Measurements from ENCODE around the gene FRMD5. TPM values are rescaled to one million over a fixed set of nuclear protein-coding genes. Genes with fewer than 3 reads are reported as not detected.

Gene FRMD5
- total RNA-seq, 1 experiment from 2014 or later = 27.2 TPM

DNA sequence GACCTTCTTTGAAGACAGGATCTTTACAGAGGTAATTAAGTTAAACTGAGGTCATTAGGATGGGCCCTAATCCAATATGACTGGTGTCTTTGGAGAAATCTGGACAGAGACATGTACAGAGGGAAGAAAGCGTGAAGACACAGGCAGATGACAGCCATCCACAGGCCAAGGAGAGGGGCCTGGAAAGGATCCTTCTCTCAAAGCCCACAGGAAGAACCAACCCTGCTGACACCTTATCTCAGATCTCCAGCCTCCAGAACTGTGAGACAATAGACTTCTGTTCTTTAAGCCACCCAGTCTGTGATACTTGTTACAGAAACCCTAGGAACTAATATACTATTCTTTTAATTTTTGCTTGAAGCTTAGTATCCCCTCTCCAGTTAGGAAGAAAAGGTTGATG lies 294.1 kb downstream of the FRMD5 start:
- no peaks in the 10 kb centered on the region for H4K20me1 ChIP-seq (ENCODE audit: insufficient read depth)
- no TSS peak for BruUV-seq (replicated peaks)
- H3K9ac ChIP-seq (ENCODE audit: low read length) = no peak overlapping the region
- H3K4me2 ChIP-seq (ENCODE audit: low read length) = no peak overlapping the region
- H3K36me3 ChIP-seq (ENCODE audit: control insufficient read depth in 1 of 2, insufficient read depth in 2 of 2, low read length in 2 of 2) = peaks cover 9 to 10% of the 10 kb centered on the region in 2 experiments; a peak in 2 of 4 replicates
- no peaks in the 10 kb centered on the region for H3K79me2 ChIP-seq (ENCODE audit: insufficient read depth, low read length)
- no peak for TF ChIP-seq EZH2phosphoT487 (IDR thresholded peaks at IDR 0.05; ENCODE audit: borderline replicate concordance)
- ChIA-PET RAD21 (ENCODE audit: low non-redundant PET in 1 of 2, low total read pairs in 2 of 2, uncharacterized antibody in 2 of 2, unreplicated experiment in 2 of 2) (no interaction called here), POLR2A (no interaction called here), CTCF (interaction anchor here (0.5 to 0.7 kb wide), 2 partner anchors 309 to 648 kb away, joined by 3 to 4 read pairs; no protein-coding TSS in a partner anchor)
- no peaks in the 10 kb centered on the region for H3K9me2 ChIP-seq (ENCODE audit: insufficient read depth)
- H3K9me3 ChIP-seq (ENCODE audit: control insufficient read depth in 1 of 2, insufficient read depth in 1 of 2, low read depth in 1 of 2, low read length in 2 of 2) = no peaks in the 10 kb centered on the region
- peaks cover 0 to 7% of the 10 kb centered on the region in 2 experiments; a peak in 2 of 4 replicates for H3K4me1 ChIP-seq (ENCODE audit: control insufficient read depth in 1 of 2, insufficient read depth in 2 of 2, low read length in 2 of 2)
- ATAC-seq = no peak
- H2AFZ ChIP-seq (ENCODE audit: low read depth, low read length, poor library complexity, severe bottlenecking) = no peak overlapping the region
- H3K27ac ChIP-seq (ENCODE audit: low read depth, low read length) = no peak overlapping the region
- intact Hi-C loops (cut with micrococcal nuclease) = loop anchor here (5.0 kb wide), 2 partner anchors 231 to 601 kb away; no protein-coding TSS in a partner anchor
- no peaks in the 10 kb centered on the region for H3K27me3 ChIP-seq (ENCODE audit: insufficient read depth, low read length)
- no peak for DNase-seq (ENCODE audit: low read depth, low spot score)
- no peak overlapping the region for H3K4me3 ChIP-seq (replicated peaks in 1 of 2; ENCODE audit: low read depth in 1 of 2, low read length in 2 of 2)

DNA sequence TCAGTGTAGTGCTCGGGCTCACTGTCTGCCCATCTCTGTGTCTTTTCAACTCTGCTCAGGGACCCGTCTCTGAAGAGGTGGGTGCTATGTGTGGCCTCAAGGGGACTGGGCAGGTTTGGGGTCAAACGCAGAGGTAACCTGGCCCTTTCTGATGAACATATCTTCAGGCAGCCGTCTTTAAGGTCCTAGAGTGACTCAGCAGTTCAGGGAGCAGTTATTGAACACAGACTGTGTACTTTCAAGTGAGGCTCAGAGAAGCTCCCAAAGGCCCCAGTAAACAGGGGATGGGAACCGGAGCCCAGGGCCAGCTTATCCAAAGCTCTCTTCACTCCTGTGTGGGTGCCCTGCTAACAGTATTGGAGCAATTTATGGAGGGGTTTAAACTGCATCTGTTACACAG lies 295.1 kb downstream of the FRMD5 start:
- intact Hi-C loops (cut with micrococcal nuclease) = loop anchor here (5.0 kb wide), 2 partner anchors 232 to 602 kb away; no protein-coding TSS in a partner anchor
- ChIA-PET RAD21 (ENCODE audit: low non-redundant PET in 1 of 2, low total read pairs in 2 of 2, uncharacterized antibody in 2 of 2, unreplicated experiment in 2 of 2) (no interaction called here), CTCF (no interaction called here), POLR2A (no interaction called here)
- Histone ChIP-seq H3K9me2 (ENCODE audit: insufficient read depth) (no peaks in the 10 kb centered on the region), H2AFZ (ENCODE audit: low read depth, low read length, poor library complexity, severe bottlenecking) (no peak overlapping the region), H3K27me3 (ENCODE audit: insufficient read depth, low read length) (no peaks in the 10 kb centered on the region), H4K20me1 (ENCODE audit: insufficient read depth) (no peaks in the 10 kb centered on the region), H3K9ac (ENCODE audit: low read length) (no peak overlapping the region), H3K4me3 (replicated peaks in 1 of 2; ENCODE audit: low read depth in 1 of 2, low read length in 2 of 2) (no peak overlapping the region), H3K4me2 (ENCODE audit: low read length) (no peak overlapping the region), H3K4me1 (ENCODE audit: control insufficient read depth in 1 of 2, insufficient read depth in 2 of 2, low read length in 2 of 2) (peaks cover 0 to 7% of the 10 kb centered on the region in 2 experiments; a peak in 2 of 4 replicates), H3K79me2 (ENCODE audit: insufficient read depth, low read length) (no peaks in the 10 kb centered on the region), H3K9me3 (ENCODE audit: control insufficient read depth in 1 of 2, insufficient read depth in 1 of 2, low read depth in 1 of 2, low read length in 2 of 2) (no peaks in the 10 kb centered on the region), H3K27ac (ENCODE audit: low read depth, low read length) (no peak overlapping the region), H3K36me3 (ENCODE audit: control insufficient read depth in 1 of 2, insufficient read depth in 2 of 2, low read length in 2 of 2) (peaks cover 9 to 14% of the 10 kb centered on the region in 2 experiments; a peak in 2 of 4 replicates)
- ATAC-seq = no peak
- DNase-seq (ENCODE audit: low read depth, low spot score) = no peak
- no TSS peak for BruUV-seq (replicated peaks)
- TF ChIP-seq, protein P1, sequence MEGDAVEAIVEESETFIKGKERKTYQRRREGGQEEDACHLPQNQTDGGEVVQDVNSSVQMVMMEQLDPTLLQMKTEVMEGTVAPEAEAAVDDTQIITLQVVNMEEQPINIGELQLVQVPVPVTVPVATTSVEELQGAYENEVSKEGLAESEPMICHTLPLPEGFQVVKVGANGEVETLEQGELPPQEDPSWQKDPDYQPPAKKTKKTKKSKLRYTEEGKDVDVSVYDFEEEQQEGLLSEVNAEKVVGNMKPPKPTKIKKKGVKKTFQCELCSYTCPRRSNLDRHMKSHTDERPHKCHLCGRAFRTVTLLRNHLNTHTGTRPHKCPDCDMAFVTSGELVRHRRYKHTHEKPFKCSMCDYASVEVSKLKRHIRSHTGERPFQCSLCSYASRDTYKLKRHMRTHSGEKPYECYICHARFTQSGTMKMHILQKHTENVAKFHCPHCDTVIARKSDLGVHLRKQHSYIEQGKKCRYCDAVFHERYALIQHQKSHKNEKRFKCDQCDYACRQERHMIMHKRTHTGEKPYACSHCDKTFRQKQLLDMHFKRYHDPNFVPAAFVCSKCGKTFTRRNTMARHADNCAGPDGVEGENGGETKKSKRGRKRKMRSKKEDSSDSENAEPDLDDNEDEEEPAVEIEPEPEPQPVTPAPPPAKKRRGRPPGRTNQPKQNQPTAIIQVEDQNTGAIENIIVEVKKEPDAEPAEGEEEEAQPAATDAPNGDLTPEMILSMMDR (IDR thresholded peaks at IDR 0.05 in 2 of 3, conservative IDR thresholded peaks at IDR 0.05 in 1 of 3; ENCODE audit: borderline replicate concordance in 1 of 3, insufficient read depth in 1 of 3, low read depth in 2 of 3, low read length in 2 of 3) = no peak
- TF ChIP-seq ZFX (IDR thresholded peaks at IDR 0.05) (no peak), TCF7L2 (IDR thresholded peaks at IDR 0.05; ENCODE audit: borderline replicate concordance, extremely low read depth, insufficient read depth, insufficient read length) (no peak), ZNF274 (IDR thresholded peaks at IDR 0.05; ENCODE audit: low read depth, low read length) (no peak), SP1 (IDR thresholded peaks at IDR 0.05; ENCODE audit: low read depth) (no peak)
- TF ChIP-seq, protein P2, sequence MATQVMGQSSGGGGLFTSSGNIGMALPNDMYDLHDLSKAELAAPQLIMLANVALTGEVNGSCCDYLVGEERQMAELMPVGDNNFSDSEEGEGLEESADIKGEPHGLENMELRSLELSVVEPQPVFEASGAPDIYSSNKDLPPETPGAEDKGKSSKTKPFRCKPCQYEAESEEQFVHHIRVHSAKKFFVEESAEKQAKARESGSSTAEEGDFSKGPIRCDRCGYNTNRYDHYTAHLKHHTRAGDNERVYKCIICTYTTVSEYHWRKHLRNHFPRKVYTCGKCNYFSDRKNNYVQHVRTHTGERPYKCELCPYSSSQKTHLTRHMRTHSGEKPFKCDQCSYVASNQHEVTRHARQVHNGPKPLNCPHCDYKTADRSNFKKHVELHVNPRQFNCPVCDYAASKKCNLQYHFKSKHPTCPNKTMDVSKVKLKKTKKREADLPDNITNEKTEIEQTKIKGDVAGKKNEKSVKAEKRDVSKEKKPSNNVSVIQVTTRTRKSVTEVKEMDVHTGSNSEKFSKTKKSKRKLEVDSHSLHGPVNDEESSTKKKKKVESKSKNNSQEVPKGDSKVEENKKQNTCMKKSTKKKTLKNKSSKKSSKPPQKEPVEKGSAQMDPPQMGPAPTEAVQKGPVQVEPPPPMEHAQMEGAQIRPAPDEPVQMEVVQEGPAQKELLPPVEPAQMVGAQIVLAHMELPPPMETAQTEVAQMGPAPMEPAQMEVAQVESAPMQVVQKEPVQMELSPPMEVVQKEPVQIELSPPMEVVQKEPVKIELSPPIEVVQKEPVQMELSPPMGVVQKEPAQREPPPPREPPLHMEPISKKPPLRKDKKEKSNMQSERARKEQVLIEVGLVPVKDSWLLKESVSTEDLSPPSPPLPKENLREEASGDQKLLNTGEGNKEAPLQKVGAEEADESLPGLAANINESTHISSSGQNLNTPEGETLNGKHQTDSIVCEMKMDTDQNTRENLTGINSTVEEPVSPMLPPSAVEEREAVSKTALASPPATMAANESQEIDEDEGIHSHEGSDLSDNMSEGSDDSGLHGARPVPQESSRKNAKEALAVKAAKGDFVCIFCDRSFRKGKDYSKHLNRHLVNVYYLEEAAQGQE (IDR thresholded peaks at IDR 0.05; ENCODE audit: low read depth) = no peak
- TF ChIP-seq, protein P3, sequence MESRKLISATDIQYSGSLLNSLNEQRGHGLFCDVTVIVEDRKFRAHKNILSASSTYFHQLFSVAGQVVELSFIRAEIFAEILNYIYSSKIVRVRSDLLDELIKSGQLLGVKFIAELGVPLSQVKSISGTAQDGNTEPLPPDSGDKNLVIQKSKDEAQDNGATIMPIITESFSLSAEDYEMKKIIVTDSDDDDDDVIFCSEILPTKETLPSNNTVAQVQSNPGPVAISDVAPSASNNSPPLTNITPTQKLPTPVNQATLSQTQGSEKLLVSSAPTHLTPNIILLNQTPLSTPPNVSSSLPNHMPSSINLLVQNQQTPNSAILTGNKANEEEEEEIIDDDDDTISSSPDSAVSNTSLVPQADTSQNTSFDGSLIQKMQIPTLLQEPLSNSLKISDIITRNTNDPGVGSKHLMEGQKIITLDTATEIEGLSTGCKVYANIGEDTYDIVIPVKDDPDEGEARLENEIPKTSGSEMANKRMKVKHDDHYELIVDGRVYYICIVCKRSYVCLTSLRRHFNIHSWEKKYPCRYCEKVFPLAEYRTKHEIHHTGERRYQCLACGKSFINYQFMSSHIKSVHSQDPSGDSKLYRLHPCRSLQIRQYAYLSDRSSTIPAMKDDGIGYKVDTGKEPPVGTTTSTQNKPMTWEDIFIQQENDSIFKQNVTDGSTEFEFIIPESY (IDR thresholded peaks at IDR 0.05; ENCODE audit: extremely low read depth, insufficient replicate concordance, low read length) = no peak
